ENCODE results near the gene PHOSPHO1. TPM values are rescaled to one million over a fixed set of nuclear protein-coding genes. Genes with fewer than 3 reads are reported as not detected.

Gene PHOSPHO1
- total and polyA plus RNA-seq, 2 of the 13 experiments (the other 11 are each of a cell fraction or from before 2014, with no cell fraction given): not detected

DNA sequence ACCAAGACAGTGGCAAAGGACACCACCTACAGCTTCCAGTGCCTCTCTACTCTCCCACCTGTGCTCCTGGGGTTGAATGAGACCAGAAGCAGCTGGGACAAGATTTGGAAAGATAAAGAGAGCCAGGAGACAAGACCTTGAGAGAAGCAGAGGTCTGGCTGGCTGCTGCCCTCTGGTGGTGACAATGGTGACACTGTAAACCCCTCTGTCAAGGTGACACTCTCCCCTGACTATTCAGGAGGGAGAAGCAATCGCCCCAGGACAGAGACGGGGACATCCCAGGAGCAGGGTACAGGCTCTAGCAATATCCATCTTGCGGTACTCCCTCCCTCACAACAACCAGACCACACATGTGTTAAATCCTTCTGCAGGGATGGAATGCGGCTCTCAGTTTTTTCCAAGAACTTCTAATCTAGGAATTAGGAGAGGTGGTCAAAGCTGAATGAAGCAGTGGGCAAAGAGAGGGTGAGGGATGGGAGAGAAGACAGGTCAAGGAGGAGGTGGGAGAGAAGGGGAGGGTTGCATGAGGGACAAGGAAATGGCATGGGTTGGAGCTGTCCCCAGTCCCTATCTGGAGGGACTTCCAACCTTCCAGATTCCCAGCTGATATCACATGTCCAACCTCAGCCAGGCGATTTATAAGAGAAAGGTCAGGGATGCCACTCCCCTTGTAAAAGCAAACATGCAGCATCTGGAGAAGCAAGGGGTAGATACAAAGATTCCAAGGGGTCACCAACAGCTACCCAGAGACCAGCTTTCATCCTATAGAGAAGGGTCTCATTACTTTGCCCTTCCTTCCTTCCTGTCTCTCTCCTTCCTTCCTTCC lies 2.9 kb downstream of the PHOSPHO1 start (continued):
- TF ChIP-seq, protein P1, sequence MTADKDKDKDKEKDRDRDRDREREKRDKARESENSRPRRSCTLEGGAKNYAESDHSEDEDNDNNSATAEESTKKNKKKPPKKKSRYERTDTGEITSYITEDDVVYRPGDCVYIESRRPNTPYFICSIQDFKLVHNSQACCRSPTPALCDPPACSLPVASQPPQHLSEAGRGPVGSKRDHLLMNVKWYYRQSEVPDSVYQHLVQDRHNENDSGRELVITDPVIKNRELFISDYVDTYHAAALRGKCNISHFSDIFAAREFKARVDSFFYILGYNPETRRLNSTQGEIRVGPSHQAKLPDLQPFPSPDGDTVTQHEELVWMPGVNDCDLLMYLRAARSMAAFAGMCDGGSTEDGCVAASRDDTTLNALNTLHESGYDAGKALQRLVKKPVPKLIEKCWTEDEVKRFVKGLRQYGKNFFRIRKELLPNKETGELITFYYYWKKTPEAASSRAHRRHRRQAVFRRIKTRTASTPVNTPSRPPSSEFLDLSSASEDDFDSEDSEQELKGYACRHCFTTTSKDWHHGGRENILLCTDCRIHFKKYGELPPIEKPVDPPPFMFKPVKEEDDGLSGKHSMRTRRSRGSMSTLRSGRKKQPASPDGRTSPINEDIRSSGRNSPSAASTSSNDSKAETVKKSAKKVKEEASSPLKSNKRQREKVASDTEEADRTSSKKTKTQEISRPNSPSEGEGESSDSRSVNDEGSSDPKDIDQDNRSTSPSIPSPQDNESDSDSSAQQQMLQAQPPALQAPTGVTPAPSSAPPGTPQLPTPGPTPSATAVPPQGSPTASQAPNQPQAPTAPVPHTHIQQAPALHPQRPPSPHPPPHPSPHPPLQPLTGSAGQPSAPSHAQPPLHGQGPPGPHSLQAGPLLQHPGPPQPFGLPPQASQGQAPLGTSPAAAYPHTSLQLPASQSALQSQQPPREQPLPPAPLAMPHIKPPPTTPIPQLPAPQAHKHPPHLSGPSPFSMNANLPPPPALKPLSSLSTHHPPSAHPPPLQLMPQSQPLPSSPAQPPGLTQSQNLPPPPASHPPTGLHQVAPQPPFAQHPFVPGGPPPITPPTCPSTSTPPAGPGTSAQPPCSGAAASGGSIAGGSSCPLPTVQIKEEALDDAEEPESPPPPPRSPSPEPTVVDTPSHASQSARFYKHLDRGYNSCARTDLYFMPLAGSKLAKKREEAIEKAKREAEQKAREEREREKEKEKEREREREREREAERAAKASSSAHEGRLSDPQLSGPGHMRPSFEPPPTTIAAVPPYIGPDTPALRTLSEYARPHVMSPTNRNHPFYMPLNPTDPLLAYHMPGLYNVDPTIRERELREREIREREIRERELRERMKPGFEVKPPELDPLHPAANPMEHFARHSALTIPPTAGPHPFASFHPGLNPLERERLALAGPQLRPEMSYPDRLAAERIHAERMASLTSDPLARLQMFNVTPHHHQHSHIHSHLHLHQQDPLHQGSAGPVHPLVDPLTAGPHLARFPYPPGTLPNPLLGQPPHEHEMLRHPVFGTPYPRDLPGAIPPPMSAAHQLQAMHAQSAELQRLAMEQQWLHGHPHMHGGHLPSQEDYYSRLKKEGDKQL (CRISPR knock-in tag; IDR thresholded peaks at IDR 0.05; ENCODE audit: low read depth): no peak
- TF ChIP-seq KDM2A (CRISPR knock-in tag; IDR thresholded peaks at IDR 0.05; ENCODE audit: borderline replicate concordance, low read depth) (peak; percentile 30; the same call in 1 of the 2 replicates), SIN3B (IDR thresholded peaks at IDR 0.05; ENCODE audit: low read length) (no peak), CBFB (CRISPR knock-in tag; IDR thresholded peaks at IDR 0.05) (no peak), LCORL (IDR thresholded peaks at IDR 0.05) (no peak), LCORL (CRISPR knock-in tag; IDR thresholded peaks at IDR 0.05) (no peak), CCAR2 (optimal IDR thresholded peaks at IDR 0.05; ENCODE audit: low read depth, low read length) (no peak), CAMTA2 (CRISPR knock-in tag; IDR thresholded peaks at IDR 0.05; ENCODE audit: borderline replicate concordance) (no peak), AGO2 (optimal IDR thresholded peaks at IDR 0.05; ENCODE audit: low read depth, low read length) (no peak), NFE2L1 (CRISPR knock-in tag; IDR thresholded peaks at IDR 0.05; ENCODE audit: borderline replicate concordance) (no peak), HNRNPLL (IDR thresholded peaks at IDR 0.05; ENCODE audit: low read depth, low read length, poor library complexity, severe bottlenecking) (no peak), ZNF260 (CRISPR knock-in tag; IDR thresholded peaks at IDR 0.05; ENCODE audit: borderline replicate concordance, low read depth) (no peak), ZNF672 (CRISPR knock-in tag; IDR thresholded peaks at IDR 0.05) (no peak), WIZ (CRISPR knock-in tag; IDR thresholded peaks at IDR 0.05) (no peak), ZNF143 (CRISPR knock-in tag; IDR thresholded peaks at IDR 0.05) (no peak), ZBTB3 (CRISPR knock-in tag; IDR thresholded peaks at IDR 0.05; ENCODE audit: borderline replicate concordance, low read depth) (no peak)
- TF ChIP-seq, protein P2, sequence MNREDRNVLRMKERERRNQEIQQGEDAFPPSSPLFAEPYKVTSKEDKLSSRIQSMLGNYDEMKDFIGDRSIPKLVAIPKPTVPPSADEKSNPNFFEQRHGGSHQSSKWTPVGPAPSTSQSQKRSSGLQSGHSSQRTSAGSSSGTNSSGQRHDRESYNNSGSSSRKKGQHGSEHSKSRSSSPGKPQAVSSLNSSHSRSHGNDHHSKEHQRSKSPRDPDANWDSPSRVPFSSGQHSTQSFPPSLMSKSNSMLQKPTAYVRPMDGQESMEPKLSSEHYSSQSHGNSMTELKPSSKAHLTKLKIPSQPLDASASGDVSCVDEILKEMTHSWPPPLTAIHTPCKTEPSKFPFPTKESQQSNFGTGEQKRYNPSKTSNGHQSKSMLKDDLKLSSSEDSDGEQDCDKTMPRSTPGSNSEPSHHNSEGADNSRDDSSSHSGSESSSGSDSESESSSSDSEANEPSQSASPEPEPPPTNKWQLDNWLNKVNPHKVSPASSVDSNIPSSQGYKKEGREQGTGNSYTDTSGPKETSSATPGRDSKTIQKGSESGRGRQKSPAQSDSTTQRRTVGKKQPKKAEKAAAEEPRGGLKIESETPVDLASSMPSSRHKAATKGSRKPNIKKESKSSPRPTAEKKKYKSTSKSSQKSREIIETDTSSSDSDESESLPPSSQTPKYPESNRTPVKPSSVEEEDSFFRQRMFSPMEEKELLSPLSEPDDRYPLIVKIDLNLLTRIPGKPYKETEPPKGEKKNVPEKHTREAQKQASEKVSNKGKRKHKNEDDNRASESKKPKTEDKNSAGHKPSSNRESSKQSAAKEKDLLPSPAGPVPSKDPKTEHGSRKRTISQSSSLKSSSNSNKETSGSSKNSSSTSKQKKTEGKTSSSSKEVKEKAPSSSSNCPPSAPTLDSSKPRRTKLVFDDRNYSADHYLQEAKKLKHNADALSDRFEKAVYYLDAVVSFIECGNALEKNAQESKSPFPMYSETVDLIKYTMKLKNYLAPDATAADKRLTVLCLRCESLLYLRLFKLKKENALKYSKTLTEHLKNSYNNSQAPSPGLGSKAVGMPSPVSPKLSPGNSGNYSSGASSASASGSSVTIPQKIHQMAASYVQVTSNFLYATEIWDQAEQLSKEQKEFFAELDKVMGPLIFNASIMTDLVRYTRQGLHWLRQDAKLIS (CRISPR knock-in tag; IDR thresholded peaks at IDR 0.05): no peak
- TF ChIP-seq, protein P3, sequence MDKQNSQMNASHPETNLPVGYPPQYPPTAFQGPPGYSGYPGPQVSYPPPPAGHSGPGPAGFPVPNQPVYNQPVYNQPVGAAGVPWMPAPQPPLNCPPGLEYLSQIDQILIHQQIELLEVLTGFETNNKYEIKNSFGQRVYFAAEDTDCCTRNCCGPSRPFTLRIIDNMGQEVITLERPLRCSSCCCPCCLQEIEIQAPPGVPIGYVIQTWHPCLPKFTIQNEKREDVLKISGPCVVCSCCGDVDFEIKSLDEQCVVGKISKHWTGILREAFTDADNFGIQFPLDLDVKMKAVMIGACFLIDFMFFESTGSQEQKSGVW (CRISPR knock-in tag; IDR thresholded peaks at IDR 0.05; ENCODE audit: borderline replicate concordance): no peak
- TF ChIP-seq, protein P4, sequence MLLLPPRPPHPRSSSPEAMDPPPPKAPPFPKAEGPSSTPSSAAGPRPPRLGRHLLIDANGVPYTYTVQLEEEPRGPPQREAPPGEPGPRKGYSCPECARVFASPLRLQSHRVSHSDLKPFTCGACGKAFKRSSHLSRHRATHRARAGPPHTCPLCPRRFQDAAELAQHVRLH (CRISPR knock-in tag; IDR thresholded peaks at IDR 0.05; ENCODE audit: borderline replicate concordance, low read depth): no peak
